HS-5 (cell line): ENCODE measurements around the gene MYO10.
"Not testable (repeated sequence)": the region's sequence is repeated elsewhere in the genome, so short reads cannot be mapped to it uniquely, and the experiment has no call there.

ENCODE experiments used
- DNase-seq: peaks from one replicate; pipeline ENCODE4 v3.0.0-alpha.2; 2012; ENCODE audit warnings: low read depth

MYO10 gene

GRCh38 chr5:16862777-16863176 lies 73.3 kb downstream of the MYO10 start:
- DNase-seq = no peak

DNA sequence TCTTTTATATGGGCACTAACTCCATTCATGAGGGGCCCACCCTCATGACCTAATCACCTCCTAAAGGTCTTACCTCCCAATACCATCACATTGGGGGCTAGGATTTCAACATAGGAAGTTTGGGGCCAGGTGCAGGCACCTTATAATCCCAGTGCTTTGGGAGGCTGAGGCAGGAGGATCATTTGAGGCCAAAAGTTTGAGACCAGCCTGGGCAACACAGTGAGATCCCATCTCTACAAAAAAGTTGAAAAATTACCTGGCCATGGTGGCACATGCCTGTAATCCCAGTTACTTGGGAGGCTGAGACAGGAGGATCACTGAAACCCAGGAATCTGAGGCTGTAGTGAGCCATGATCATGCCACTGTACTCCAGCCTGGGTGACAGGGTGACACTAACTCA lies 76.7 kb downstream of the MYO10 start:
- no peak for DNase-seq

DNA sequence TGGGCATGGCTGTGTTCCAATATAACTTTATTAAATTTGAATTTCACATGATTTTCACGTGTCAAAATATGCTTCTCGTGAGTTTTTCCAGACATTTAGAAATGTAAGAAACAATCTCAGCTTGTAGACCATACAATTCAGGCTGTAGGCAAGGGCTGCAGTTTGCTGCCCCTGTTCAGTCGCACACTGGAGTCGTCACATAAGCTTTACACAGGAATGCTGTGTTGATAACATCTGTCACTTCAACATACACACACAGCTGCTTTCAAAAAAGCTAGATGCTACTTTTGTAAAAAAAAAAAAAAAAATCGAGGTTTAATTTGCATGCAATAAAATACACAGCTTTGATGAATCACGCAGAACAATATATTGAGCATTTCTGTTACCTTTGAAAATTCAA lies 77.9 kb downstream of the MYO10 start:
- DNase-seq = no peak

DNA sequence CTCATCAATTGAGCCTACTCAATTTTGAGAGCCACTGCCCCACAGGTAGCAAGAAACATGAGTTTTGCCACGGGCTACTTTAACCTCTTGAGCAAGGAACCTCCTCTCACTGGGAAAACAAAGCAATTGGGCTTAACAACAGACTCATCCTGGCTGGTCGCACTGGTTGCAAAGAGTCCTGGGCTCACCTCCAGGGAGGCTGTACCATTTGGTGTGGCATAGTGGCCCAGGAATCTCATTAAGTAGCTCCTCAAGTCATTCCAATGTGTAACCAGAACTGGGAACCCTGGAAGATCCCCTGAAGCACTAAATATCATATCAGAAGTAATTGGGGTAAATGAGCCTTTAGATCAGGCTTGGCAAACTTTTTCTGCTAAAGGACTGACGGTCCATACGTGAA lies 78.5 kb downstream of the MYO10 start:
- no peak for DNase-seq

- peak; percentile 89 for DNase-seq
These were observed 79.6 kb downstream of the MYO10 start for GRCh38 chr5:16856531-16856930.

GRCh38 chr5:16855898-16856297 lies 80.2 kb downstream of the MYO10 start:
- DNase-seq = no peak

DNA sequence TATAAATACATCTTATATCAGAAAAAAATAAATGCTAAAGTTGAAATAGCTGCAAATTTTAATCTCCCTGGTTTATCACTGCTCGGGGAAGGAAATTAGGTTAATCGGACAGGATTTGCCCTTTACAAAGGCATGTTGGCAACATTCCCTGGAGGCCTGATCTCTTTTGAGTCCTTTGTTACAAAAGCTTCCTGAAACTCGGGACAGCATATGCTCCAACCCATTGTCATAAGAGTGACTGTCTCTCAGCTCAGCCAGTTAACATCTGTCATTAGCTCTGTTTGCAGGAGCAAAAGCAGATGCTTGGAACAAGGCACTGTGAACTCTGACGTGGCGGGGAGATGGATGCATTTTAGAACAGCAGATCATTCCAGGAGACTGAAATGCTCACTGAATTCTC lies 80.6 kb downstream of the MYO10 start:
- DNase-seq = no peak

- no peak for DNase-seq
These were observed 81.7 kb downstream of the MYO10 start for GRCh38 chr5:16854351-16854750.

DNA sequence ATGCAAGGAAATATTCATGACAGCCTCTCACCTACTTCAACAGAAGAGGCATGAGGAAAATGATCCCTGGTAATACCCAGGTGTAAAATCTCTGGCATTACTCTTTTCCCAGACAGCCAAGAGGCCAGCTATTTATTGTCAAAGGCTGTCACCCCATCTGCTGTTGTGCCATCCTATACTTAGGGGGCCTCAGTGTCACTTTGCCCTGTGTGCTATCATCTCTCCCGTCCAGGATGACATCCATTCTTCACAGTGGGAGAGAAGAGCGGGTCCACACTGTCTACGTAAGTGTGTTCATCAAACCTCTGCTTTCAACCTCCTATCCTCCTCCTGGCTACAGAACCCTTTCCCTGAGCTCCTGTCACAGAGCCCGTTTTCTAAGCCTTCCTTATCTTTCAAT lies 82.6 kb downstream of the MYO10 start:
- DNase-seq = no peak

DNA sequence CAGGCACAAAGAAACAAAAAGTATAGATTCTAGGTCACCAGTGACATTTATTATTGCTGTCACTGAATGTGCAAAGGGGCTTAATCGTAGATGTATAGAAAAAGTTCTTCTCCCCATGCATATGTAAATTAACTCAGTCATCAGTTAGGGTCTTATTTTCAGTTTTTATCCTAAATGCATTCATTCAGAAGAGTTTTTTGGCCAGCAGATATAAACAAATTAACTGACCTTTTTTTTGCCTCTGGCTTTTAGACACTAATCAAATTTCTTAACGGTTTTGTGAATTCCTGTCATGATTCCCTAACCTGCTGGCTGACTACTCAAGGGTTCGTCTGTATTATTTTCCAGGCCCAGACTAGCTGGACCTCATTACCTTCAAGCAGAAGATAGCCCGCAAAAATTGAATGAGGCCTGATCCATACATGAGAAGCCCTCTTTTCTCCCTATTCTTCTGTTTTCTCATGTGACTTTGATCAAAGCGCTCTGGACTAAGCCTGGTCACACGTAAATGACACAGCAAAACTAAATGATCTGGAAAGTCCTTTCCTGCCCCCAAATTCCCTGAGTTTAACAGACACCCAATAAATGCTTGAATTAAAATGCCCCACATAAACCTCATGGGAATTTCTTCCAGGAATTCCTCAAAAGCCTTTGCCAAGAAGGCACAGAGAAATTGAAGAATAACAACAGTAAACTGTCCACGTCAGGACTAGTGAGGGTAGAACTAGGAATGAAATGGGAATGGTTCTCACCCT lies 83.7 kb downstream of the MYO10 start:
- DNase-seq = no peak

GRCh38 chr5:16849775-16850174 lies 86.3 kb downstream of the MYO10 start:
- no peak for DNase-seq

DNA sequence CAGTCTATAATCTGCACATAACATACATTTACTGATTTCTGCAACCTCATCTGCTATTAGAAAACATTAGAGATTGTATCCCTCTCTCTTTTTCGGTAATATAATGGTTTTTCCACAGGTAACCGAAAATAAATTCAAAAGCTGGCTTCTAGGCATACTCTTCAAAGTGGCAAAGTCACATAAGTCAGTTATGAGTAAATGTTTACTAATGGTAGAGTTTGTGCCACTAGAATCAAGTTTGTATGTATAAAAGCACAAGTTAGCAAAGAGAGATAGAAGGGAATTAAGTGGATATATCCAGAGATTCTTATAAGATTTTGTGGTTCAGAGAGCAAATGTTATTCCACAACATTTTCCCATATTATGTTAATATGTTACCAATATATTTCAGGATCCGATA lies 86.9 kb downstream of the MYO10 start:
- no peak for DNase-seq

- no peak for DNase-seq
These were observed 91.1 kb downstream of the MYO10 start for GRCh38 chr5:16844952-16845351.

- DNase-seq = no peak
These were observed 93.2 kb downstream of the MYO10 start for GRCh38 chr5:16842896-16843295.

GRCh38 chr5:16841416-16841815 lies 94.7 kb downstream of the MYO10 start:
- DNase-seq = no peak

- no peak for DNase-seq
These were observed 98.8 kb downstream of the MYO10 start for GRCh38 chr5:16837305-16837704.

DNA sequence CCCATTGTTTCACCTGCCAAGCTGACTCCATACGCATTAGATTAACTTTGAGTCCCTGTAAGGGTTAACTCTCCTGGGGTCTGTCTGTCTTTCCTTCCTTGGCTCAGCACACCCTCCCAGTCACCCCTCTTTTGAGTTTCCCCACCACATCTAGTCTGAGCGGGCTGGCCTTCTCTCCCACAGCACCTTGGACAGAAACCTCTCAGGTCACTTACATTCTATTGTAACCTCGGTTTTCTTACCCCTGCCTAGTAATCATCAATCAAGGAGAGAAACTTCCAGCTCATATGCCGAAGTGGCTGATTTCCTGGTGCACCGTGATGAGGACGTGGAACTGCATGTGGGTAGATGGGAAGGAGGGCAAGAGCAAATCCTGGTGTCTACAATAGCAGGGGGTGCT lies 102.1 kb downstream of the MYO10 start:
- no peak for DNase-seq

DNA sequence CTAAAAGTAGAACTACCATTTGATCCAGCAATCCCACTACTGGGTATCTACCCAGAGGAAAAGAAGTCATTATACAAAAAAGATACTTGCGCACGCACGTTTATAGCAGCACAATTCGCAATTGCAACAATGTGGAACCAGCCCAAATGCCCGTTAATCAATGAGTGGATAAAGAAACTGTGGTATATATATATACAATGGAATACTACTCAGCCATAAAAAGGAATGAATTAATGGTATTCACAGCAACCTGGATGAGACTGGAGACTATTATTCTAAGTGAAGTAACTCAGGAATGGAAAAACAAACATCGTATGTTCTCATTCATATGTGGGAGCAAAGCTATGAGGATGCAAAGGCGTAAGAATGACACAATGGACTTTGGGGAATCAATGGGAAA lies 104.8 kb downstream of the MYO10 start:
- not testable (repeated sequence) for DNase-seq

DNA sequence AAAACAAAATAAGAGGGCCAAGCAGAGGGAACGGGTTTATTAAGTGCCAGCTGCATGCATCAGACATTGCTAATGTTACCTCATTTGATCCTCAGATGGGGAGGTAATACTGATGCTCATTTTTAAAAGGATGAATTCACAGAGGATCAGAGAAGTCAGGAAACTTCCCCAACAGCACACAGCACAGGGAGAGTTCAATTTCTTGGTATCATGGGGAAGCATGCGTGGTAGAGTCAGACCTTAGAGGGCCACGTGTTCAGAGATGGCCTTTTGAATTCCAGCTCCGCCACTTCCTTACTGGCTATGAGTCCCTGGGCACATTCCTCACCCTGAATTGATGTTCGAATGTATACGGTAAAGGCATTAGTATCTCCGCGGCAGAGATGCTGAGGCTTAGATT lies 108.3 kb downstream of the MYO10 start:
- no peak for DNase-seq

DNA sequence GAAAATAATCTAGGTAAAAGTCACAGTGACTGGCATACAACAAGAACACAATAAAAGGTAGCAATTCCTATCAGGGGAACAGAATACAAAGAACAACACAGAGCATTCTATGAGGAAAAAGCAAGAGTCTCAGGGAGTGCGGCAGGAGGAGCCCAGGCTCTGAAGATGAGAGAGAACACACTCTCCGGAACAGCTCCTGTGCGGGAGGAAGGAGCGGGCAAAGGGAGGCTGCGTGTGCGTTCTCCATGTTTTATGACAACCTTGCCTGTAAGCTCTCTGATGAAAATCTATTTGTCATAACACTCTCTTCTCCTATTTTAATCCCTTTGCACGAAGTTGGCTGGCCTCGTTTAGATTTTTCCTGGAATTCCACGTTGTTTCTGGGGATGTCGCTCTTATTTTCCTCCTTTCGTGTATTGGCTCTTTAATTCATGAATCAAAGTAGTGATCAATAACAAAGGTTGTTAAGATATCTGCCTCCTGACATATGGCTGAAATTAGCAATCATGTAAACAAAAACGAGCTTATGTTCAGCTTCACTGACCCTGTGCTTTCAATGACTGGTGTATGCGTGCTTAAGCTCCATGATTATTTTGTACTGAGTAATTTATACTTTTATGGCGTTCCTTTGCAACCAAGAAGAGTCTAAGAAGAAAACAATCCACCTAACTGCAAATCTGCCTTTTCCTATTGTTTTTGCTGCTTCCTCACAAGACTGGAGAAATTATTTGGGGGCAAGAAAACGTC lies 109.5 kb downstream of the MYO10 start:
- no peak for DNase-seq

DNA sequence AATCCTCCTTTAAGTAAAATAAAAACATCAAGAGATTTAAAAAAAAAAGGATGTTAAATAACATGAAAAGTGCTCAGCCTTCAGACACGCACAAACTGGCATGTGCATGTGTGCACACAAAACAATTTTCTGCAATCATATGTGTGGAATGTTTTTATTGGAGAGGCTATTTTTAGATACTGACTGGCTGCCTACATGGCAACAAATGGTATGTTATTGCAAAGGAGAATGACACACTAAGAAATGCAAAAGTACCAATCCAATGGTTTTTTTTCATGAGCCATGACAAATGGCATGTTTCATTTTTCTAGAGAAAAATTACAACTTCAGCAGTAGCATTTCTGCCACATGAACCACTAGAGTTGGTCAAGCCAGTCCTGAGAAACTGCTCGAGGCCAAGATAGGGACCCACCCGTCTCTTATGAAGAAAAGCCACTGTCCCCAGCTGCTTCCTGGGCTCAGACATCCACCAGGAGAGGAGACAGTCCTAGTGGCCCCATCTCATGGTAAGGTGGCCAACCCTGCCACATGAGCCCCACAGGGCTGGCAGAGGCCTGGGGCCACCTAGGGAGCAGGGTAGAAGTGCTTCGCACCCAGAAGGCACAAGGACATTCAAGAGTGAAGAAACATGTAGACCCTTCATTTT lies 116.4 kb downstream of the MYO10 start:
- DNase-seq = peak; percentile 18

GRCh38 chr5:16815432-16815831 lies 120.7 kb downstream of the MYO10 start:
- DNase-seq = no peak

DNA sequence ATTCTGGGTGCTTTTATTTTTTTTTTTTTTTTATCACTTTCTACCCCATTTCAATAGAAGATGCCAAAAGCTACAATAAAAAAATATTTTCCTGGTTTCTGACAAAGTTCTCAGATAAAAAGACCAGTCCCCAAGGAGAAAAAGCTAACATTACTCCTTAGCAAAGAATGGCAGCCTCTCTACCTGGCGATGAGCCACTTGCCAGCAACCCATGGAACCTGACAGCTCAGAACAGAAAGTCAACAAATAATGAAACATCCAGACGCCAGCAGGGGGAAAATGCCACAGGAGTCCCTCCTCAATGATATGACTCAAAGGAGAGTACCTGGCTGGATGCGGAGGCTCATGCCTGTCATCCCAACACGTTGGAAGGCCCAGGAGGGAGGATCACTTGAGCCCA lies 123.2 kb downstream of the MYO10 start:
- DNase-seq = no peak
